GM21526 (cell line): ENCODE measurements around the gene NDST4.
"Not testable (repeated sequence)": the region's sequence is repeated elsewhere in the genome, so short reads cannot be mapped to it uniquely, and the experiment has no call there.

ENCODE experiments used
- ATAC-seq: cut with Tn5 transposase; IDR thresholded peaks from one replicate; pipeline ENCODE4 v1.9.1; 2021; ENCODE audit warnings: moderate library complexity; ENCODE audit not compliant: unreplicated experiment, low FRiP score

Gene NDST4

GRCh38 chr4:115058533-115058932, 54.9 kb downstream of the NDST4 start:
- no peak for ATAC-seq

- ATAC-seq, result no peak
These were observed 58.6 kb downstream of the NDST4 start for GRCh38 chr4:115054836-115055235.

GRCh38 chr4:115053313-115053712, 60.1 kb downstream of the NDST4 start:
- no peak for ATAC-seq

- no peak for ATAC-seq
These were observed 70.9 kb downstream of the NDST4 start for GRCh38 chr4:115042496-115042895.

GRCh38 chr4:115030281-115030680, 83.1 kb downstream of the NDST4 start:
- no peak for ATAC-seq

GRCh38 chr4:115028682-115029410, 84.6 kb downstream of the NDST4 start:
- ATAC-seq, result no peak

GRCh38 chr4:114999880-115000279, 113.5 kb downstream of the NDST4 start:
- no peak for ATAC-seq

GRCh38 chr4:114998316-114998715, 115.1 kb downstream of the NDST4 start:
- ATAC-seq, result no peak

- ATAC-seq, result no peak
These were observed 115.7 kb downstream of the NDST4 start for GRCh38 chr4:114997576-114998247.

- no peak for ATAC-seq
These were observed 127.3 kb downstream of the NDST4 start for GRCh38 chr4:114986133-114986532.

- ATAC-seq, result no peak
These were observed 132.3 kb downstream of the NDST4 start for GRCh38 chr4:114980932-114981708.

GRCh38 chr4:114980399-114980798, 133.0 kb downstream of the NDST4 start:
- ATAC-seq, result not testable (repeated sequence)

GRCh38 chr4:114976901-114977300, 136.5 kb downstream of the NDST4 start:
- ATAC-seq, result no peak

- ATAC-seq, result no peak
These were observed 149.4 kb downstream of the NDST4 start for GRCh38 chr4:114964026-114964425.

GRCh38 chr4:114945616-114946015, 167.8 kb downstream of the NDST4 start:
- no peak for ATAC-seq

GRCh38 chr4:114941503-114941902, 171.9 kb downstream of the NDST4 start:
- no peak for ATAC-seq

GRCh38 chr4:114927881-114928280, 185.5 kb downstream of the NDST4 start:
- ATAC-seq, result no peak

- no peak for ATAC-seq
These were observed 186.8 kb downstream of the NDST4 start for GRCh38 chr4:114926583-114926982.

- no peak for ATAC-seq
These were observed 189.1 kb downstream of the NDST4 start for GRCh38 chr4:114924311-114924710.

- ATAC-seq, result no peak
These were observed 190.9 kb downstream of the NDST4 start for GRCh38 chr4:114922592-114922933.

- no peak for ATAC-seq
These were observed 191.4 kb downstream of the NDST4 start for GRCh38 chr4:114921790-114922591.
